ENCODE measurements around the gene PPP1R2C.

PPP1R2C gene

DNA sequence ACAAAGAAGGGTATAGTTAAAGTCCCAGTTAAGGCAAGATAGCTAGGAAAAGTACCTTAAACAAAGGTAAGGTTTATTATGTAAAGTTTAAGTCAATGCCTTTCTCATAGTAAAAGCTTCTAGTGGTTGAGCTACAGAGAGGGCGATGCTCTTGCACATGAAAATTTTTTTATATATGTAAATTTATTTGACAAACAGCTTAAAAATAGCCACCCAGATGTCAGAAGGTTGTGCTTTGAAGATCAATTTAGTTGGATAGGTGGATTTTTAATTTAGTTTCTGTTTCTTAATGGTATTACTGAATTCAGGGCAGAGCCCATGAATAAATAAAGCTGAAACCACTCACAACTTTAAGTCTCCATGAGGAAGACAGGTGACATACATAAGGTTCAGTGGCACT is 29.4 kb upstream of the PPP1R2C start:
- TF ChIP-seq, protein P1, sequence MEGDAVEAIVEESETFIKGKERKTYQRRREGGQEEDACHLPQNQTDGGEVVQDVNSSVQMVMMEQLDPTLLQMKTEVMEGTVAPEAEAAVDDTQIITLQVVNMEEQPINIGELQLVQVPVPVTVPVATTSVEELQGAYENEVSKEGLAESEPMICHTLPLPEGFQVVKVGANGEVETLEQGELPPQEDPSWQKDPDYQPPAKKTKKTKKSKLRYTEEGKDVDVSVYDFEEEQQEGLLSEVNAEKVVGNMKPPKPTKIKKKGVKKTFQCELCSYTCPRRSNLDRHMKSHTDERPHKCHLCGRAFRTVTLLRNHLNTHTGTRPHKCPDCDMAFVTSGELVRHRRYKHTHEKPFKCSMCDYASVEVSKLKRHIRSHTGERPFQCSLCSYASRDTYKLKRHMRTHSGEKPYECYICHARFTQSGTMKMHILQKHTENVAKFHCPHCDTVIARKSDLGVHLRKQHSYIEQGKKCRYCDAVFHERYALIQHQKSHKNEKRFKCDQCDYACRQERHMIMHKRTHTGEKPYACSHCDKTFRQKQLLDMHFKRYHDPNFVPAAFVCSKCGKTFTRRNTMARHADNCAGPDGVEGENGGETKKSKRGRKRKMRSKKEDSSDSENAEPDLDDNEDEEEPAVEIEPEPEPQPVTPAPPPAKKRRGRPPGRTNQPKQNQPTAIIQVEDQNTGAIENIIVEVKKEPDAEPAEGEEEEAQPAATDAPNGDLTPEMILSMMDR (IDR thresholded peaks at IDR 0.05; ENCODE audit: borderline replicate concordance, insufficient read depth, low read depth, low read length): no peak
- no peak overlapping the region for H3K4me3 ChIP-seq (ENCODE audit: low read depth, low read length)

DNA sequence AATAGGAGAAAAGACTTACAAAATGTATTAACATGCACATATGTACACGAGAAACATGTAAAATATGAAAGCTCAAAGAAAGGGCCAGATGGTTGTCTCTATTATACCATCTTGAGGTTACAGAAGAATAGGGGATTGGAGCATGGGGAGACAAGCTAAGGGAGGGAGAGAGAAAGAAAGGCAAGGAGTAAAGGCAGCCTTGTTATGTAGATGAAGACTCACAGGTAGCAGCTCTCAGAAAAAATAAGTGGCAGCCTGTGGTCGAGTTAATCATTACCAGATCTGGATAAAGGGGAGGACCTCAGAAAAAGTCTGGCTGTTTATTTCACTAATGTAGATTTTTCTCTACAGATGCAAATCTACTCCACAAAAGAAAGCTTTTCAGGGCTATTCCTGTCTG is 26.6 kb upstream of the PPP1R2C start:
- H3K4me3 ChIP-seq (ENCODE audit: low read depth, low read length): no peak overlapping the region
- TF ChIP-seq, protein P1 (IDR thresholded peaks at IDR 0.05; ENCODE audit: borderline replicate concordance, insufficient read depth, low read depth, low read length): no peak

DNA sequence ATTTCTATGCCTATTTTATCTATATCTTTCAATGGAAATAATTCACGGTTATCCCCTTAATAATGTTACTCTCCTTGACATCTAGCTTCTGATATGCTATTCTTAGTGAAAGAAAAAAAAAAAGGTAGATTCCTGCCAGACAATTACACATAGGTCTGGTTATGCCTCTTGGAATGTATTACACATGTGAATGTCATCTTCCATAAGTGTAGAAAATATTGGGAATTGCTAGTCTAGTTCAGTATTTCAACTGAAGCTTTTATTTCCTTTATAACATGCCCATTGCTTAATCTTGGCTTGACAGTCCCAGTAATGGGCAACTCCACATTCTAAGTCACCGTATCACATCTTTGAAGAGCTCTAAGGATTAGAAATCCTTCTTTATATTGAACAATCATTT is 25.4 kb upstream of the PPP1R2C start:
- TF ChIP-seq, protein P1 (IDR thresholded peaks at IDR 0.05; ENCODE audit: borderline replicate concordance, insufficient read depth, low read depth, low read length): no peak
- no peak overlapping the region for H3K4me3 ChIP-seq (ENCODE audit: low read depth, low read length)

DNA sequence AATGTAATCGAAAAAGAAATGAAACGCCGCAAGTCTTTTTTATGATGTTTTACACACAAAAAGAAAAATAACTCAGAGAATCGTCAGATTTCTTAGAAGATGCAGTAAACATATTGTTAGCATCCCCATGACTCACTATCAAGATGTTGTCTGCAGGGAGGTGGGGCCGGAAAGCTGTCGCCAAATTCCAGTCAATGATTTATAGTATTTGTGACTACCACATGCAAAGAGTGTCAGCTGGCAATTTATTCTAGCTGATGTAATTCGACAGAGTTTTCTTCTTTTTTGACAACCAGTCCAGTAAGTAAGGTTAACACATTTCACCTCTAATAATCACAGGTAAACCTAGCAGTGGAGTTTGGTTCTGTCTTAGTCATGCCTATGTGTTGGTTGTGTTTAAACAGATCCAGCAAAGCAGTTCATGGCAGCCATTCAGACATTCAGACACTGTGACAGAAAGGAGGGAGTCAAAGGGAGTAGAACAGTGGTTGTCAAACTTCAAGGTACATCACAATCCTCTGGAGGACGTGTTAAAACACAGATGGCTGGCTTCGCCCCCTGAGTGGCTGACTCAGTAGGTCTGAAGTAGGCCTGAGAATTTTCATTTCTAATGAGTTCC is 19.8 kb upstream of the PPP1R2C start:
- H3K4me3 ChIP-seq (ENCODE audit: low read depth, low read length): no peak overlapping the region
- TF ChIP-seq, protein P1 (IDR thresholded peaks at IDR 0.05; ENCODE audit: borderline replicate concordance, insufficient read depth, low read depth, low read length): no peak

DNA sequence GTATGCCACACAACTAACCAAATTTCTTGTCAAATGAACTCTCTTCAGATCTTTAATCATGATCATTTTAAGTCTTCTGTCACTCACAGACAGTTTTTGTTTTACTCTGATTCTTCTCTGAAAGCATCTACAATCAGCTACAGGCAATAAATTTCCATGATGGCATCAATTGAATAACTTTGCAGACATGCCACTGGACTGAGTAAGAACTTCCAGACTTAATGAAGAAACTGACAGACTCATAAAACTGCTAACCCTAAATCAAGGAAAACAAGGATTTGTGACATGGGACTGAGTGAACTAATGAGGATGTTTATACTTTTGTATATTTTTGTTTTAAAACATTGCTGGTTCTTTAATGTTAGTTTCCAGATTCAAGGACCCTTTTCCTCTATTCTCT is 5.5 kb upstream of the PPP1R2C start:
- H3K4me3 ChIP-seq (ENCODE audit: low read depth, low read length): no peak overlapping the region
- TF ChIP-seq, protein P1 (IDR thresholded peaks at IDR 0.05; ENCODE audit: borderline replicate concordance, insufficient read depth, low read depth, low read length): no peak

DNA sequence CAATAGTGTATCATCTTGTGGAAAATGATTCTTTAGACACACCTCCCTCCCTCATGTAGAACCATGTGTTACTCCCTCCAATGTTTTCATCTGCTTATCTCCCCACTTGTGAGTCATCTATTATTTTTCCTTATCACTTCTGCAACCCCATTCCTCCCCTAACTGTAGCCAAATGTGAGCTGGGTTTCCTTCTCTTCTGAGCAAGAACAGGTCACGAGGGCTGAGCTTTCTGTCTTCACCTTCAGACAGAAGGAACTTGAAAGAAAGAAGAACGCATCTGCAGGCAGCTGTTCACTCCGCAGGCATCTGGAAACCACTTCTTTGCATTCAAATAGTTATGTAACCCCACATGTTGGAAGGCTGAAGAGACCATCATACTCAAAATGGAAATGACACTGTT is 1.8 kb downstream of the PPP1R2C start:
- no peak overlapping the region for H3K4me3 ChIP-seq (ENCODE audit: low read depth, low read length)
- TF ChIP-seq, protein P1 (IDR thresholded peaks at IDR 0.05; ENCODE audit: borderline replicate concordance, insufficient read depth, low read depth, low read length): no peak

DNA sequence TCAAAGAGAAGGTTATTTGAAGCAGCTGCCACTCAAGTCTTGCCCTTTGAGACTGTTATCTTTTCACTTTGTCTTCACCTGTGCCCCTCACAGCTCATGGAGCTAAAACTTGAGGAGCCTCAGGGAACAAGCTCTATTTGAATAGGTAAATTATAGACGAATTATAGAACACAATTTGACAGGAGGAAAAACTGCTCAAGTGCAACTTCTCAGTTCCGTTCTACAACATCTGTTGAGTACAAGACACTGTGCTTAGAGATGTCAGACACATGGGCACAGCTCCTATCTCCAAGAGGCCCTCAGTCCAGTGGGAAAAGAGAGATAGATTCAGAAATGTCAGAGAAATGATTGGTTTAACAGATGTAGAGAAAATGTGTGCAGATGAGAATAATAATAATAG is 5.1 kb downstream of the PPP1R2C start:
- TF ChIP-seq, protein P1 (IDR thresholded peaks at IDR 0.05; ENCODE audit: borderline replicate concordance, insufficient read depth, low read depth, low read length): no peak
- no peak overlapping the region for H3K4me3 ChIP-seq (ENCODE audit: low read depth, low read length)

All from GM12875 (cell line).